HAP-1 (cell line): ENCODE results near the gene STK39.

Experiments
- DNase-seq, 2 experiments: peaks; one replicate each; pipeline ENCODE4 v3.0.0-alpha.2; 2016 to 2020; ENCODE audit warnings: low spot score in 2 of 2
- H3K27me3 ChIP-seq: fragments of 250-450 bp; sonication (Bioruptor Pico); 2 replicates; pipeline ENCODE4 v1.5.1; 2020; ENCODE audit warnings: low read depth, mild to moderate bottlenecking, moderate library complexity
- H3K36me3 ChIP-seq: fragments of 250-450 bp; sonication (Bioruptor Pico); replicated peaks from 2 replicates; pipeline ENCODE4 v1.5.1; 2020; ENCODE audit warnings: mild to moderate bottlenecking
- H3K4me1 ChIP-seq: fragments of 250-450 bp; sonication (Bioruptor Pico); 2 replicates; pipeline ENCODE4 v1.5.1; 2020; ENCODE audit warnings: mild to moderate bottlenecking
- H3K4me3 ChIP-seq: fragments of 250-450 bp; sonication (Bioruptor Pico); 2 replicates; pipeline ENCODE4 v1.5.1; 2020; ENCODE audit warnings: mild to moderate bottlenecking, moderate library complexity
- H3K9me3 ChIP-seq: fragments of 250-450 bp; sonication (Bioruptor Pico); 2 replicates; pipeline ENCODE4 v1.5.1; 2020; ENCODE audit warnings: mild to moderate bottlenecking, moderate library complexity
- in situ Hi-C: fragments of 300-500 bp; cut with MboI; formaldehyde crosslinking; loops from 3 replicates; pipeline ENCODE4 v1.14.3; 2020; ENCODE audit warnings: low sequenced_read_pairs, inconsistent platforms, mixed read lengths

The STK39 gene

GRCh38 chr2:168021800-168022587, 225.4 kb downstream of the STK39 start:
- Histone ChIP-seq H3K9me3 (no peaks in the 10 kb centered on the region), H3K4me1 (no peaks in the 10 kb centered on the region), H3K36me3 (no peaks in the 10 kb centered on the region), H3K4me3 (no peak overlapping the region), H3K27me3 (no peaks in the 10 kb centered on the region)
- no peak for DNase-seq
- in situ Hi-C loops: no loop called here

- DNase-seq: no peak
- Histone ChIP-seq H3K4me1 (no peaks in the 10 kb centered on the region), H3K27me3 (no peaks in the 10 kb centered on the region), H3K36me3 (0 out of 2 replicates have a peak, but pooled peaks cover 4% of the 10 kb centered on the region), H3K4me3 (no peak overlapping the region), H3K9me3 (no peaks in the 10 kb centered on the region)
- in situ Hi-C loops: no loop called here
Measured at GRCh38 chr2:168015274-168015953, 232.0 kb downstream of the STK39 start.

DNA sequence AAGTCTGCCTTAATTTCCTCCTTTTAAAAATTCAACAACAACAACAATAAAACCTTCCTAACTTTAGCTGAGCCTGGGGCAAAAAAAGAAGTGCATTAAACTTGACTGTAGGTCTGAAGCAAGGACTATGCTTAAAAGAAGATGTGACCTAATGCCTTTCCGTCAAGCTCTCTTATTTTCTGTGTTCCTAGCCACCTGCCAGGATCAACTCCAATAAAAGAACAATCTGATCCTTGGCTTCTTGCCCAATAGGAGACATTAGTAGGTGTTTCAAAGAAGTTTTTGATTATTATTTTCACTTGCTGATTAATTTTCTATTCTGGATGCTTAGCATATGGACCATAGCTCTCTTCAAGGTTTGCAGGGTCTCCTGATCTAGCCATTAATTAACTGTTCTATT, 237.5 kb downstream of the STK39 start:
- Histone ChIP-seq H3K9me3 (no peaks in the 10 kb centered on the region), H3K4me3 (no peak overlapping the region), H3K27me3 (no peaks in the 10 kb centered on the region), H3K36me3 (no peaks in the 10 kb centered on the region), H3K4me1 (no peaks in the 10 kb centered on the region)
- no peak for DNase-seq
- in situ Hi-C loops: no loop called here

- no peaks in the 10 kb centered on the region for H3K27me3 ChIP-seq
- no peak overlapping the region for H3K4me3 ChIP-seq
- no peaks in the 10 kb centered on the region for H3K9me3 ChIP-seq
- H3K4me1 ChIP-seq: no peaks in the 10 kb centered on the region
- no peak for DNase-seq
- no peaks in the 10 kb centered on the region for H3K36me3 ChIP-seq
- in situ Hi-C loops: no loop called here
Measured at GRCh38 chr2:168008646-168009195, 238.7 kb downstream of the STK39 start.

GRCh38 chr2:168006498-168006897, 240.9 kb downstream of the STK39 start:
- DNase-seq: no peak
- Histone ChIP-seq H3K4me3 (no peak overlapping the region), H3K9me3 (no peaks in the 10 kb centered on the region), H3K36me3 (no peaks in the 10 kb centered on the region), H3K27me3 (no peaks in the 10 kb centered on the region), H3K4me1 (peaks cover 6% of the 10 kb centered on the region; the same call in 1 of the 2 replicates)
- in situ Hi-C loops: no loop called here

- DNase-seq: no peak
- Histone ChIP-seq H3K27me3 (no peaks in the 10 kb centered on the region), H3K9me3 (no peaks in the 10 kb centered on the region), H3K36me3 (no peaks in the 10 kb centered on the region), H3K4me3 (no peak overlapping the region), H3K4me1 (peaks cover 6% of the 10 kb centered on the region; the same call in 1 of the 2 replicates)
- in situ Hi-C loops: no loop called here
Measured at GRCh38 chr2:168005586-168005985, 241.8 kb downstream of the STK39 start.

- Histone ChIP-seq H3K4me1 (peaks cover 6% of the 10 kb centered on the region; the same call in 1 of the 2 replicates), H3K36me3 (no peaks in the 10 kb centered on the region), H3K27me3 (no peaks in the 10 kb centered on the region), H3K9me3 (no peaks in the 10 kb centered on the region), H3K4me3 (no peak overlapping the region)
- DNase-seq: no peak
- in situ Hi-C loops: no loop called here
Measured at GRCh38 chr2:168003876-168004275, 243.5 kb downstream of the STK39 start.

DNA sequence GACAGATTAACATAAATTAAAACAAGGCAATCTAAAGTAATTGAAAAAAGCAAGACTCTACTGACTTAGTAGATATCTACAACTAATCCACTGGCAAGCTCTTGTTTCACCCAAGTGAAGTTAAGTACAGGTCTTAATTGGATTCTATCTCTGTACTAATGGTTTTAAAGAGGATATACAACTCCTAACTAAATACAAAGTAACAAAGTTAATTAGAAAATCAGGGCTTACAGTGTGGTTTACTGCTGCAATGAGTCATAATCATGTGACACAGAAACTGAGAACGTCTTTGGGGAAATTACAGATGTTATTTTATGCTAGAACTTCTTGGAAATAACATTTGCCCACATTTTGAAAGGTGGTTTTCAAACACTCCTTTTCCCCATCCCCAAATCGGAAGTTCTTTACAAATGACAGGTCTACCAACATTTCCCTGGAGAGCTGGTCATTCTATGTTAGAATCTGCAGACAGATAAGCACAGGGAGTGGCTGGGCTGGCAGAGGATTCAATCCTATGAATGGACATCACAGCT, 245.3 kb downstream of the STK39 start:
- no peaks in the 10 kb centered on the region for H3K9me3 ChIP-seq
- in situ Hi-C loops: no loop called here
- H3K27me3 ChIP-seq: no peaks in the 10 kb centered on the region
- DNase-seq: no peak
- H3K36me3 ChIP-seq: no peaks in the 10 kb centered on the region
- H3K4me3 ChIP-seq: no peak overlapping the region
- peaks cover 9% of the 10 kb centered on the region for H3K4me1 ChIP-seq

GRCh38 chr2:167992278-167992677, 255.1 kb downstream of the STK39 start:
- no peak for DNase-seq
- Histone ChIP-seq H3K9me3 (no peaks in the 10 kb centered on the region), H3K27me3 (no peaks in the 10 kb centered on the region), H3K4me3 (no peak overlapping the region), H3K4me1 (no peaks in the 10 kb centered on the region), H3K36me3 (no peaks in the 10 kb centered on the region)
- in situ Hi-C loops: no loop called here

GRCh38 chr2:167990062-167990461, 257.3 kb downstream of the STK39 start:
- Histone ChIP-seq H3K9me3 (no peaks in the 10 kb centered on the region), H3K4me1 (no peaks in the 10 kb centered on the region), H3K27me3 (no peaks in the 10 kb centered on the region), H3K36me3 (no peaks in the 10 kb centered on the region), H3K4me3 (no peak overlapping the region)
- DNase-seq: no peak
- in situ Hi-C loops: no loop called here

GRCh38 chr2:167988296-167988695, 259.1 kb downstream of the STK39 start:
- Histone ChIP-seq H3K4me3 (no peak overlapping the region), H3K27me3 (no peaks in the 10 kb centered on the region), H3K36me3 (no peaks in the 10 kb centered on the region), H3K9me3 (no peaks in the 10 kb centered on the region), H3K4me1 (no peaks in the 10 kb centered on the region)
- in situ Hi-C loops: no loop called here
- DNase-seq: no peak

GRCh38 chr2:167987558-167987957, 259.8 kb downstream of the STK39 start:
- H3K27me3 ChIP-seq: no peaks in the 10 kb centered on the region

DNA sequence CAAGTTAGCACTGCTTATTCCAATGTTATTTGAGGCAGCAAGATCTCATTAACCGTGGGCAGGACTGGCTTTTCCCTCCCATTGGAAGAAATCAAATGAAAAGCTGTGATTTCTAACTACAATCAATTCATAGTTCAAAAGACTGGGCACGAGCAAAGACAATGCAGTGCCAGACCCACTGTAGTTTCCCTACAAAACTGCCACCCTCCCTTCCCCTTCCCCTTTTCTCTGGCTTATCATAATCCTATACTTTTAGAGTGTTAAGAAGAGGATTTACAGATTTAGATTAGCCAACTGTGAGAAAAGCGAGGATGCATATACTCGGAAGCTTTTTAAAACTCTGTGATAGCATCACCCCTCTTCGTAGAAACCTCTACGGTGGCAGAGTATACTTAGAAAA, 260.4 kb downstream of the STK39 start:
- Histone ChIP-seq H3K36me3 (no peaks in the 10 kb centered on the region), H3K4me3 (no peak overlapping the region), H3K27me3 (no peaks in the 10 kb centered on the region), H3K9me3 (no peaks in the 10 kb centered on the region), H3K4me1 (no peaks in the 10 kb centered on the region)
- in situ Hi-C loops: no loop called here
- no peak for DNase-seq

More at GRCh38 chr2:167987558-167987957, 259.8 kb downstream of the STK39 start:
- no peak overlapping the region for H3K4me3 ChIP-seq
- DNase-seq: no peak
- no peaks in the 10 kb centered on the region for H3K4me1 ChIP-seq
- H3K9me3 ChIP-seq: no peaks in the 10 kb centered on the region
- H3K36me3 ChIP-seq: no peaks in the 10 kb centered on the region
- in situ Hi-C loops: no loop called here

GRCh38 chr2:167986223-167986622, 261.2 kb downstream of the STK39 start:
- H3K4me1 ChIP-seq: no peaks in the 10 kb centered on the region
- H3K9me3 ChIP-seq: no peaks in the 10 kb centered on the region
- no peak overlapping the region for H3K4me3 ChIP-seq
- H3K27me3 ChIP-seq: no peaks in the 10 kb centered on the region
- DNase-seq: no peak
- in situ Hi-C loops: no loop called here
- H3K36me3 ChIP-seq: no peaks in the 10 kb centered on the region
